PFSK-1 (cell line): Measurements from ENCODE around the gene DPP4.

Experiments
- FOXP2 ChIP-seq: optimal IDR thresholded peaks from 2 replicates; pipeline ENCODE3; 2011; ENCODE audit warnings: borderline replicate concordance, control low read depth, inconsistent platforms; ENCODE audit not compliant: insufficient read depth; ENCODE audit errors: extremely low read length, extremely low read depth
- POLR2AphosphoS5 ChIP-seq: IDR thresholded peaks from 2 replicates; pipeline ENCODE4 v1.6.1; 2012; ENCODE audit warnings: low read depth, mild to moderate bottlenecking, control low read depth, low read length, moderate library complexity
- REST ChIP-seq, 2 experiments: IDR thresholded peaks; 2 replicates each; pipeline versions ENCODE4 v1.6.1 to v1.8.0; 2011 to 2012; ENCODE audit warnings: low read depth in 2 of 2, low read length in 2 of 2, control low read depth in 1 of 2, inconsistent platforms in 1 of 2, mild to moderate bottlenecking in 1 of 2, moderate library complexity in 1 of 2; ENCODE audit not compliant: insufficient read depth in 1 of 2
- SIN3A ChIP-seq: IDR thresholded peaks from 2 replicates; pipeline ENCODE4 v1.6.1; 2012; ENCODE audit warnings: mild to moderate bottlenecking, low read length, moderate library complexity, borderline replicate concordance; ENCODE audit not compliant: insufficient read depth
- TAF1 ChIP-seq: IDR thresholded peaks from 2 replicates; pipeline ENCODE4 v1.6.1; 2012; ENCODE audit warnings: low read length, control low read depth, borderline replicate concordance; ENCODE audit not compliant: insufficient read depth

The DPP4 gene

DNA sequence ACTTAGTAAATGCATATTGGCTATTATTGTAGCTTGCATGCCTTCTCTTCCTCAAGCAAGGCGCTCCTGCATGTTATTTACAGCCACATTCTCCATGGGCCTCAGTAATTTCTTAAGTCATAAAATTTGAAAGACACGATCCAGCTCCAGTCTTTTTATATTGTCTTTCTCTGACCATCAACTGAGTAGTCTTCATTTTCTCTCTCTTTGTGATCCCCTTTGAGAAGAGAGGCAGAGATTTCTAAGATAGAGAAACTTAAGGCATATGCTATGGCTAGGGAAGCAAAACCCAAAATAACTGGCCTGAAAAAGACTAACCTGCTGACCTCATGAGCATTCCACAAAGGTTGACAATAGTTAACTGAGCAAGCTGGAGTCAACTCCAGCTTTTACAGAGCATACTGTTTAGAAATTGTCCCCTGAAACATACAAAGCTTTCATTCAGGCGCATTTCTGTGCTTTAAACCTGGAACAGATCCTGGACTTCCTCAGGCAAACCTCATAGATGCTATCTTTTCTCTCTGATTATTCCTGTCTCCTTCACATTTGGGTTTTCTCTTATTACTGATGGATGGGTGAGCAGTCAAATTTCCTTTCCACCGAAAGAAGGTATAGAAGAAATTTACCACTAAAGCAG is 4.6 kb downstream of the DPP4 start:
- TF ChIP-seq SIN3A (no peak), REST (IDR thresholded peaks at IDR 0.05; ENCODE audit: insufficient read depth in 1 of 2, low read depth in 2 of 2, low read length in 2 of 2) (no peak), POLR2AphosphoS5 (no peak), FOXP2 (no peak), TAF1 (no peak)

GRCh38 chr2:162067596-162067995 is 6.4 kb downstream of the DPP4 start:
- TF ChIP-seq FOXP2, result no peak
- TF ChIP-seq REST (IDR thresholded peaks at IDR 0.05; ENCODE audit: insufficient read depth in 1 of 2, low read depth in 2 of 2, low read length in 2 of 2), result no peak
- no peak for TF ChIP-seq POLR2AphosphoS5
- no peak for TF ChIP-seq TAF1
- no peak for TF ChIP-seq SIN3A

DNA sequence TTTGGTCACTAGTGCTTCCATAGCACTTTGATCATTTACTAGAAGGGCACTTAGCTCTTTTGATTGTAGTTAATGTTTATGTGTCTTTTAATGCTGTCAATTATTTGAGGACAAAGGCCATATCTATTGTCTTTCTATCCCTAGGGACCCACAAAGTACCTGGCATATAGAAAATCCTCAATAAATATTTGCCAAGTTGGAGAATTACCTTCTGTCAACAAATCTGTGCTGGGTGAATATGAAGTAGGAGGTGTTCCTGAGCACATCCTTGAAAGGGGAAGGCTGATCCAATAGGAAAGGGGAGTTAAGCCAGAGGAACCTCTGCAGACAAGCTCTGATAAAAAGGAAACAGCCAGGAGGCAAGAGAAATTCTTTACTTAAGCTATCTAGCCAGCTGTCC is 8.2 kb downstream of the DPP4 start:
- TF ChIP-seq SIN3A, result no peak
- no peak for TF ChIP-seq POLR2AphosphoS5
- no peak for TF ChIP-seq REST (IDR thresholded peaks at IDR 0.05; ENCODE audit: insufficient read depth in 1 of 2, low read depth in 2 of 2, low read length in 2 of 2)
- TF ChIP-seq TAF1, result no peak

GRCh38 chr2:162063899-162064298 is 10.1 kb downstream of the DPP4 start:
- TF ChIP-seq REST (IDR thresholded peaks at IDR 0.05; ENCODE audit: insufficient read depth in 1 of 2, low read depth in 2 of 2, low read length in 2 of 2), result no peak
- no peak for TF ChIP-seq POLR2AphosphoS5
- TF ChIP-seq TAF1, result no peak
- no peak for TF ChIP-seq FOXP2
- TF ChIP-seq SIN3A, result no peak

DNA sequence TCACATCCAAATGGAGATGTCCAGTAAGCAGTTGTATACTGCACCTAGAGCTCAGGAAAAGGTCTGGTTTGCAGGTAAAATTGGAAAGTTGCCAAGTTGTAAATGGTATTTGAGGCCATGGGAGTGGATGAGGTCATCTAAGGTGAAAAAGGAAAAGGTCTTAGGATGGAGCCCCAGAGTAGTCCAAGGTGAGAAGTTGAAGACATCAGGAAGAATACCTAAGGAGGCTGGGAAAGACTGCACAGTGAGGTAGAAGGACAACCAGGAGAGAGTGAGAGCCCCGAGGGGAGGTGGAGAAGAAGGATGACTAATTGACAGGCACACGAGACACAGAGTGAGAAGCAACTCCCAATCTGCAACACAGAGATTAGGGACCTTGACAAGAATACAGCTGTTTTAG is 10.7 kb downstream of the DPP4 start:
- no peak for TF ChIP-seq SIN3A
- TF ChIP-seq REST (IDR thresholded peaks at IDR 0.05; ENCODE audit: insufficient read depth in 1 of 2, low read depth in 2 of 2, low read length in 2 of 2), result no peak
